GM19351 (cell line): ENCODE measurements around the gene BACH2.
"Not testable (repeated sequence)": the region's sequence is repeated elsewhere in the genome, so short reads cannot be mapped to it uniquely, and the experiment has no call there.

Experiments
- ATAC-seq: cut with Tn5 transposase; IDR thresholded peaks from one replicate; pipeline ENCODE4 v1.9.1; 2021; ENCODE audit warnings: mild to moderate bottlenecking, moderate library complexity; ENCODE audit not compliant: unreplicated experiment

BACH2 gene

DNA sequence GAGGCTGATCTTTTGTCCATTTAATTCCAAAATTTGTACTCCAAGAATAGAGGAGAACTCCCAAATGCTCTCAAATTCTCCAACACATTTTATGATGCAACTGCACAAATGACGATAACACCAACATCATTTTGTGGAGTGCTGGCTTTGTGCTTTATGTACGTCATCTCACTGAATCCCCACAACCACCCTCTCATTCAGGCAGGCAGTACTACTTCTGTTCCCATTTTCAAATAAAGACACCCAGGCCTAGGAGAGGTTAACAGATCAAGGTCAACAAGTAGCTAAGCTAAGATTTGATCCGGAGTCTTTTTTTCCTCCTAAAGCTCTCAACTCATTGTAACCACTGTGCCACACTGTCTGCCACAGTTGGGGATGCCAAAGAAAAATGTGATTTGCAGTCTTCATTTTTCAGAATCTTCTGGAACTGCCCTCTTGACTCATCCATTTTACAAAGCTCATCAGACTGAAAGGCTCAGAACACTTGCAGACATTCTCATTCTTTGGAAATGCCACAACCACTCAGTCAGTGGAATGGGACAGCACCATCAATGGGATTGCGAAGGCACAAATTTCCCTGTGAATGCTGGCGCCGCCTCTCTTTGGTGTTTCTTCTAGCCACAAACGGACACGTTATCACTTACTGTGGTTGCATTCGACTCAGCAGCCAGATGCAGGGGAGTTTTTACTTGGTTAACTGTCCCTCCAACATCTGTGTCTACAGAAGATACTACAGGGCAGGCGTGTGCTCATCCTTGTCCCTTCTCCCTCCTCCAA is 217.9 kb downstream of the BACH2 start:
- no peak for ATAC-seq

DNA sequence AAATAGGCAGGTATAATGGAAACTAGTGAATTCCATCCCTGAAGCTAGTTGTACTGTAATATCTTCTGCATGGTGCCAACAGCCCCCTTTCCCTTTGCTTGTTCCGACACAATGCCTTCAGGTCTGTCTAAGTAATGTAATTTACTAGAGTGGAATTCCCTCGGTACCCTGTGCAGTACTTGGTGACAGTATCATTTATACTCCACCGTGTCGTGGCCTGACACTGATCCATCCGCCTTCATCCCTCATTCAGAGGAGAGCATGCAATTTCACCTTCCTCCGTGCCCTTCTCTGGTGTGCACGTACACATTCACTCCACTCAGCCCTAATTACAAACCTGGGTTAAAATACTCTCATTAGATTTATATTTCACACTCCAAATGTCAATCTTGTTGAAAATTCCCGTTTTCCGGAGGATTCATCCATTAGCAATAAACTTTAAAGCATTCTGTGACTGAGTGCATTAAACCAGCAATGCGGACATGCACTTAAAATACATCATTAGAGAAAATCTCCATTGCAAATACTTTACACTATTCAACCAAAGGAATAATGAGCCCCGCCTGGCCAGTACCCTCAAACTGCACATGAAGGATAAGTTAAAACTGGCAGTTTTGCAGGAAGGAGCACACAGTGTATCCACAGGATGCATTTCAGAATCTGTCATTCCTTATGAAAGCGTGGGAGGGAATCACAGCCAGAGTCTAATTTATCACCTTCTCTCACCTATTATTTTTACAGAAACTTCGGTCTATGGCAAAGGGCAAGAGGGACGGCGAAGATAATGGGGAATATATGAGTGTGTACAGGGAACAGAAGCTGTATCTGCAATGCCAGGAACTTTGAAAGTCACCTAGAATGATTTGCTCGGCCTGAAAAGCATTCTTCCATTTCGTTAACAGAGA is 219.9 kb downstream of the BACH2 start:
- no peak for ATAC-seq

DNA sequence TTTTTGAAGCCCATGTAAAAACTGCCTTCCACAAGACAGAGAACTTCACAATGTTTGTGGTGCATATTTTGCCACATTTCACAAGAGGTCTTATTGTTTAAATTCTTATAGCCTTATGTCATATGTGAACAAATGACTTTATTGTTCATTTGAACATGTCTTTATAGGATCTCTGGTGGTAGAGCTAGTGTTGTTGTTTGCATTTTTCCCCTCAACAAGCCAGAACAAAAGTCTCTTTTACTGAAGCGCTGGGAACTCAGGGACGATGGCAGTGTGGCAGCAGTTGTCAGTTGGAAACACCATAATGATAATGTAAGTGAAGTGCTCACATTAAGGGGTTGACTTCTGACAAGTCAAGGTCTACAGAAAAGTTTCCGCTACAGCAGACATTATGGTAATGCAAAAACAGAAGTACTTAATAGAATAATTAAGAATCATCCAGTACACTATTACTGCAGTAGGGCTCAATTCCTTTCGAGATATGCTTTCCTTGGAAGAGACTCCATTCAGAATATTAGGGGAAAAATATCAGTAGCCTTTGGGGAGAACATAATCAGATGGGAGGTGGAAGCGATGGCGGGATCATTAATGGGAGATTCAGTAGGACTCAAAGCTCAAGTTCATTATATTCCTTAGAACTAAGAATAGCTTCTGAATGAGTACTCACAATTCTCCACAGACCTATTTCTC is 222.3 kb downstream of the BACH2 start:
- no peak for ATAC-seq

DNA sequence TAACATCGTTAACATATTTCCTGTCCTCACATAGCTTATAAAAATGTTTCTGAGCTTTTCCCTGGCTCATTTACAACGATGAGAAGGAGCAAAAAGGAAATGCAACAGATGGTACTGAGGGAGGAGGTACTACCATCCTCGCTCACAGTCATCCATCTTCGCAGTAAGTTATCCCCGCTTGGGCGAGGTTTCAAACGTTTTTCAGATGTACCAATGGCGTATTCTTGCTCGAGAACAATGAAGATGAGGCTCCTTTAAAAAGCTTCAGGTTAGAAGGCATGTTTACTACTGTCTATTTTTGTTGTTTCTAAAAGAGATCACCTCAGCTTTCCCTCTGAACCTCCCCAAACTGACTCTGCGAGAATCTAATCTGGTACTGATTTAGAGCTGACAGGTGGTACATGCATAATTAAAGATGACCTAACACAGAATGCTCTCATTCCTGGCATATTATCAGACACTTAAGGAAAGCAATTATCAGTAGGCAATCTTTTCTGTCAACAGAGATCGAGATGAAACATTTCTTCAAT is 223.6 kb downstream of the BACH2 start:
- no peak for ATAC-seq

DNA sequence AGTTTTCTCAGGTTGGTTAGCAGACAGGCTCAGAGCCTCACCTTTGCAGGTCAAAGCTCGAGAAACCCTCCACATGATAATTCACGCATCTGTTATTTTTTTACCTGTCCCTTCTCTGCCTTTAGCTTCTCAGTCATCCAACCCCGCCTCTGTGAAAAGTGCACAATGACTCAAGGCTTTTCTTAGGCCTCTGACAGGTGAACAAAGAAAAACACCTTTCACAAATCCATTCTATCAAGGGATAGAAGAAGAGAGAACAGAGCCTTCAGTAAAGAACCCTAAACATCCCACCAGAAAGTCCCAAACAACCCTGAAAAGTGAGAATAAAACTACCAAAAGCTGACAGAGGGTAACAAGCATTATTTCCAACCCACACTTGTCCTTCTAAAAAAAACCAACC is 224.1 kb downstream of the BACH2 start:
- ATAC-seq: no peak

DNA sequence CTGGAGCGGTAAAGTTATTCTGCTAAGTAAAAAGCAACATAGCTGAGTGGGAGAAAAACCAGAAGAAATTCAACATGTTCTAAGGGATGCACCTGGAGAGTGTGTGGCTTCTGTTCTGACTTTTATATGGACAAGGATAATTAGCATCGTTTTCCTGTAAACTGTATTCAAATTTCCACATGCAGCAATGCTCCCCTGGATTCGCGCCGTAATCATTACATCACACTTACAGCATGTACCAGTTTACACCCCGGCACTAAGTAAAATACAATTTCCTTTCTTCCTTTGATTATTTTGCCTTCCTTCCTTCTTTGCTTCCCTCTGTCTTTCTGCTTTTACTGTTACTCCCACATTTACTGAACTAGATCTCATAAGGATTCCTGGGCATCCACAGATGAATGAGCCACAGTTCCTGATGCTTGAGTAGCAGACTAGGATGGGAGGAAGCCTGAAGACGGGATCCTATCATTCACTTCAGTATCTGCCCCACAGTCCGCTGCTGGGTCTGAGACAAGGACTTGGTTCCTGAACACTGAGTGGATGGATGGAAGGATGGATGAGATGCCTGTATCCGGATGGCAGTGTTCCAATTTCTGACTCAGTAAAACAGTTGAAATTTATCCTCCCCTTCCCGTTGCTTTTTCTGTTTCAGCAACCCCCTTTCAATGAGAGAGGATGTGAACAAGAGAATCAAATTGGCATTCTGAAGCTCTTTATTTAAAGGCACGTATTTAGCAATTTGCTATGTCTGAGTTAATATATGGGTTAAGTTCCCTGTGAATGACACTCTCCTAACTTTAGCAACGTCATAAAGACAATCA is 227.7 kb downstream of the BACH2 start:
- no peak for ATAC-seq

DNA sequence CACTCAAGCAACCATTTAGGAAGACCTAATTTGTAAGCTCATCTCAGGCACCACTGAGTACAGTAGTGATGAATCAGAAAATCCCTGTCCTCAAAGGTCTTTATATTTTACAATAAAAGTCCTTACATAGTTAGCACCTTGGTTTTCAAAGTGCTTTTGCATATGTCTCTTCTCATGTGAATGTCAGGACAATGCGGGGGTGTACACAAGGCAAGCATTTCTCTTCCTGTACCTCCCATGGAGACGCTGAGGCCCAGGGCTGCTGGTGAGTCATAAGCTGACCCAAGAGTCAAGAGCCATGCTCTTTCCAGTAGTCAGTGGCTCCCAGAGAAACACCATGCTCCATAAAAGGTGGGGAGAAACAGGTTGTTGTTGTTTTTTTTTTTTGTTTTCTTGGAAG is 228.4 kb downstream of the BACH2 start:
- ATAC-seq: no peak

DNA sequence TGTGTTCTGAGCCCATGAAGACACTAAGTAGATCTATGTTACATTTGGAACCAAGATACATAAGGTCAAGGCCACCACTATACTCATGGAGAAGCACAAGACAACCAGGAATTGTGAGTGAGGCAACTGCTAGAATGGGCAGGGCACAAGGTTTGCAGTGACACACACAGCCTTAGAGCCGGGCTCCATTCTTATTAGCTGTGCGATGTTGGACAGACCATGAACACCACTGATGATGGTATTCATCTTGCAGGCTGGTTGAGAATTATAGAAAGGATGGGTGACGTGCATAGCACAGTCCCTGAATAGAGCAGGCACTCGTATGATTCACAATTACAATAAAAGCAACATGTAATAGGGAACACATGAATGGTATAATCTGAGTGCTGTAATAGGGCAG is 229.9 kb downstream of the BACH2 start:
- no peak for ATAC-seq

DNA sequence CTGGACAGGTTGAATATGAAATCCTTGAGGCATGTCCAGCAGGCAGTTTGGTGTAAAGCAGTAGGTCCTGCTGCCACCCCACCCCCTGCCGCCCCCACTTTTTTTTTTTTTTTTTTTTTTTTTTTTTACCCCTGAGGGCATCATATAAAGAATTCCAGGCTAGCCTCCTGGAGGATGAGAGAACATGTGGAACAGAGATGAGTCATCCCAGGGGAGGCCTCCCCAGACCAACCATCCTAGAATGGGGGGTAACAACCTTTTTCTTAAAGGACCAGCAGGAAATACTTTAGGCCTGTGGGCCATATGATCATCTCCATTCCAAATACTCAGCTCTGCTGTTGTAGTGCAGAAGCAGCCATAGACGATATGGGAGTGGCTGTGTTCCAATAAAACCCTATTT is 231.5 kb downstream of the BACH2 start:
- ATAC-seq: no peak

DNA sequence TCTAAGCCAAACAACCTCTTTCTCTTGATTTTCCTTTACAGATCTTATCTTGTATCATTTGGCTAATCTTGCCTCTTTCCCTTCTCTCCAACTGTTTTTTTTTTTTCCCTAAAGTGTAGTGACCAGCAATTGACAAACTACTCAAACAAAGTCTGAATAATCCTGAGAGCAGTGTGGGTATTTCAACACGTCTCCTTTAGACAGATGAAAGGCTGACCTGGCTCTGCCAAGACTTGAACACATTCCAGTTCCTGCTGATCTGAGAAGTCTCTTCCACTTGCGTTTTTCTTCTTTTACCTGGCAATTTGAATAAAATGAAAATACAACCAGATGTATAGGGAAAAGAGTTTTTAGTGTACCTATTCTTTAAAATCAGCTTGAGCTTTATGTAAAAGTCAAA is 234.0 kb downstream of the BACH2 start:
- no peak for ATAC-seq

DNA sequence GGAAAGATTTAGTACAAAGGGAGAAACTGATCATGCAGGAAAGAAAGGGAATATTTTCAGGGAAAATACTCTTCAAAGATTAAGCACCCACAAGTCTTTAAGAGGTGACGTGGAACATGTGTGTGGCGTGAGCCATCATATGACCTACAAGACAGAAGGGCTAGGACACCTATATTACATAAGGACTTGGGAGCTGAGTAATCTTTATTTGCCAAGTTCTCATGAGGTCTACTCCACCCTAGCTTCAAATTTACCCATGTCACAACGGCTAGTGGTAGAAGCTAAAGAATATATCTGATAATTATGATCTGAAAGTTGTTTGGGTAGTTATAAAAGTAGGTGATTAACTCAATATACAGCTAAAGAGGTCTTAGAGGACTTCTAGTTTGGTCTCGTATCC is 234.6 kb downstream of the BACH2 start:
- ATAC-seq: no peak

DNA sequence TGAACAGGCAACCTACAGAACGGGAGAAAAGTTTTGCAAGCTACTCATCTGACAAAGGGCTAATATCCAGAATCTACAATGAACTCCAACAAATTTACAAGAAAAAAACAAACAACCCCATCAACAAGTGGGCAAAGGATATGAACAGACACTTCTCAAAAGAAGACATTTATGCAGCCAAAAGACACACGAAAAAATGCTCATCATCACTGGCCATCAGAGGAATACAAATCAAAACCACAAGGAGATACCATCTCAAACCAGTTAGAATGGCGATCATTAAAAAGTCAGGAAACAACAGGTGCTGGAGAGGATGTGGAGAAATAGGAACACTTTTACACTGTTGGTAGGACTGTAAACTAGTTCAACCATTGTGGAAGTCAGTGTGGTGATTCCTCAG is 237.5 kb downstream of the BACH2 start:
- not testable (repeated sequence) for ATAC-seq

DNA sequence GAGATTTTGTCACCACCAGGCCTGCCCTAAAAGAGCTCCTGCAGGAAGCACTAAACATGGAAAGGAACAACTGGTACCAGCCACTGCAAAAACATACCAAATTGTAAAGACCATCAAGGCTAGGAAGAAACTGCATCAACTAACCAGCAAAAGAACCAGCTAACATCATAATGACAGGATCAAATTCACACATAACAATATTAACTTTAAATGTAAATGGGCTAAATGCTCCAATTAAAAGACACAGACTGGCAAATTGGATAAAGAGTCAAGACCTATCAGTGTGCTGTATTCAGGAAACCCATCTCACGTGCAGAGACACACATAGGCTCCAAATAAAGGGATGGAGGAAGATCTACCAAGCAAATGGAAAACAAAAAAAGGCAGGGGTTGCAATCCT is 240.7 kb downstream of the BACH2 start:
- ATAC-seq: not testable (repeated sequence)

DNA sequence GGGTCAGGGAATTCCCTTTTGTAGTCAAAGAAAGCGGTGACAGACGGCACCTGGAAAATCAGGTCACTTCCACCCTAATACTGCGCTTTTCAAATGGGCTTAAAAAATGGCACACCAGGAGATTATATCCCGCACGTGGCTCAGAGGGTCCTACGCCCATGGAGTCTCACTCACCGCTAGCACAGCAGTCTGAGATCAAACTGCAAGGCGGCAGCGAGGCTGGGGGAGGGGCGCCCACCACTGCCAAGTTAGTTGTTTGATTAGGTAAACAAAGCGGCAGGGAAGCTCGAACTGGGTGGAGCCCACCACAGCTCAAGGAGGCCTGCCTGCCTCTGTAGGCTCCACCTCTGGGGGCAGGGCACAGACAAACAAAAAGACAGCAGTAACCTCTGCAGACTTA is 242.4 kb downstream of the BACH2 start:
- ATAC-seq: not testable (repeated sequence)

DNA sequence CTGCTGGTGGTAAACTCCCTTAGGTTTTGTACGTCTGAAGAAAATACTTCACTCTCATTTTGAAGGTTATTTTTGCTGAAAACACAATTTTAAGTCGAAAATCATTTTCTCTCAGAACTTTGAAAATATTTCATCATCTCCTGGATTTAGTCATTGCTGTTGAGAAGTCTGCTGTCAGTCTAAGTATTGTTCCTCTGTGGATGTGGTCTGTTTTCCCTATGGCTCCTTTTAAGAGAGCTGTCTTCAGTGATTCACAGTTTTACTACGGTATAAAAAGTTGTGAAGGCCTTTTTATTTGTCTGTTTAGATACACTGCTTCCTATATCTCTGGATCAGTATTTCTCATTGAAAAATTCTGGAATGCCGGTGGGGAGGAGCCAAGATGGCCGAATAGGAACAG is 243.0 kb downstream of the BACH2 start:
- ATAC-seq: no peak

DNA sequence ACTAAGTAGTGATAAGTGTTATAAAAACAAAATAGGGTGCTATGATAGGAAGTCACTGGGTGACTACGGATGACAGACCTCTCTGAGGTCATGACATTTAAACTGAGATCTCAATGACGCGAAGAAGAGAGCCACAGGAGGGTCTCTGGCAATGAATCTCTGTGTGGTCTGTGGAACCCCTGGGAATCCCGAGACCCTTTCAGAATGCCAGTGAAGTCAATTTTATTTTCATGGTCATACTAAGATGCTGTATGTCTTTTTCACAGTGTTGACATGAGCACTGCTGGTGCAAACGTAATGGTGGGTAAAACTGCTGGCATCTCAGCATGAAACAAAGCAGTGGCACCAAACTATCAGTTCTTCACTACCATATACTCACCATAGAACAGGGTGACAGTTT is 247.3 kb downstream of the BACH2 start:
- no peak for ATAC-seq

DNA sequence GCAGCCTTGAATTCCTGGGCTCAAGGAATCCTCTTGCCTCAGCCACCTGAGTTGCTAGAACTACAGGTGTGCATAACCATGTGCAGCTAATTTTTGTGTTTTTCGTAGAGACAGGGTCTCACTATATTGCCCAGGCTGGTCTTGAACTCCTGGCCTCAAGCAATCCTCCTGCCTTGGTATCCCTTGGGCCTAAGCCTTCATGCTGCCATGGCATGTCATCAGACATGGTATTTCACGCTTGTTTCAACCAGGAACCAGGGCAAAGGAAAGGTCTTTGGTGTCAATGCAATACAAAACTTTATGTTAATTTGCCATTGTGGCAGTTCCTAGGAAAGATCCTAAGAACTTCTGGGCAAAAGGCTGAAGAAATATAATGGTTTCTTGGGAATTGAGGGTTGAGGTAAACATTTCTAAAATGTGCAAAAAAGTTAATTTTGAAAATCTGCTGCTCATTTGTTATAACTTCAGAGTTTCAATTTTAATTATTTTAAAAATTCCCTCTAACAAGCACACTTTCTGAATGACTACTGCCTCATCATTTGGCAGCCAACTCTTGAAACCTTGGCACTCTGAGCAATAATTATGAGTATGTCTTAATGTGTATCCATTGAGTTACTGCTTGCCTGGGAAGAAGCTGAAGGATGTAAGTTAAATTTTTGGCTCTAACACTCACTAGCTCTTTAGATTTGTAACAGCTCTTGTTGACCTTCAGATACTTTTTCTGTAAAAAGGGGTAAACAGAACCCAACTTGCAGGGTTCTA is 248.3 kb downstream of the BACH2 start:
- no peak for ATAC-seq

DNA sequence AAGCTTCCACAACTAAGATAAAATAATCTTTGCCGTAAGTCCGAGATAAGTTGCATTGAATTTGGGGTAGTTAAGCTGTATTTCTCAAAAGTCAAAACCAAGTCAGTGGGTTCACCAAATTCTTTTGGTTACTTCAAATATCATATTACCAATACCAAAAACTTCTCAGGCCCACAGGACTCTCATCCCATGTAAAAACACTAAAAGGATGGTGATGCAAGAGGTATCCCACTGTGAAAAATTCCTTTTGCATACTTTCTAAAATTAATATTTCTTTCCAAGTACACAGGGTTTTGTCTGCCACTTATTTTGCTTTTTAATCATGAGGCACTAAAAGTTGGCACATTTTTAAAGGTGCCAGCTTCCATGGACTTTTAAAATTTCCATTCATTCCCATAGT is 251.1 kb downstream of the BACH2 start:
- ATAC-seq: no peak

DNA sequence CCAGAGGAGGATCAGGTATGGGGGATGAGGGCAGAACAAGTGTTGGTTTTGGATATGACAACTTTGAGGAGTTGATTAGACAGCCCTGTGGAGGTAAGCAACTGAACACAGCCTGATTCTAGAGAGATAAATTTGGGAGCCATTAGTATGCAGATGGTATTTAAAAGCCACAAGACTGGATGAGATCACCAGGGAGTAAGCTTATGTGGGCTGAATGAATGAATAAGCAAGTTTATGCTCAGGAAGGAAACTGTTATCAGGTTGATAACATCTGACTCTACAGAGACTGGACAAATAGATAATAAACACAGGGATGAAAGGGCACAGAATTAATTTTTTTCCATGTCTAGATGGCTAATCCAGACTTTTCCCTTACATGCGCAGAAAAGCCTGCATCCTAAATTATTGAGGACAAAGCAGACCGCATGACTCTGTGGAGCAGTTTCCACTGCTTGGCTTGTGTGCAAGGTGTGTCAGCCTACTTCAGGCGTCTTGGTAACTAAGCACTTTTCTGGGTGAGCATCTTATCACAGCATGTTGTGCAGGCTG is 251.7 kb downstream of the BACH2 start:
- ATAC-seq: no peak
